Kidney epithelial cell (primary cell): ENCODE results near the gene PIN4. TPM values are rescaled to one million over a fixed set of nuclear protein-coding genes. Genes with fewer than 3 reads are reported as not detected.

Source experiments
- DNase-seq: peaks from one replicate; pipeline ENCODE4 v3.0.0-alpha.2; 2010; ENCODE audit warnings: low read depth
- H3K27me3 ChIP-seq: 2 replicates; pipeline ENCODE4 v1.6.0; 2011; ENCODE audit warnings: low read length; ENCODE audit not compliant: control insufficient read depth, insufficient read depth
- H3K36me3 ChIP-seq: 2 replicates; pipeline ENCODE4 v1.5.1; 2011; ENCODE audit warnings: low read length; ENCODE audit not compliant: control insufficient read depth, insufficient read depth
- H3K4me3 ChIP-seq: 2 replicates; pipeline ENCODE4 v1.5.1; 2011; ENCODE audit warnings: low read depth, mild to moderate bottlenecking, control low read depth, low read length
- total RNA-seq: library from RNA; depleted of rRNA; stranded (reverse); fragments of >200 nt; gene quantifications from 2 replicates; pipeline ENCODE4 v1.2.3, GENCODE V29; 2015
- TF ChIP-seq, protein P1 (sequence below): IDR thresholded peaks from 2 replicates; pipeline ENCODE4 v1.5.1; 2011; ENCODE audit warnings: mild to moderate bottlenecking, moderate library complexity, low read length, control low read depth, inconsistent platforms; ENCODE audit not compliant: insufficient read depth, poor library complexity, severe bottlenecking

PIN4 gene
- total RNA-seq, 1 donor from 2014 or later, result 9.0 TPM

DNA sequence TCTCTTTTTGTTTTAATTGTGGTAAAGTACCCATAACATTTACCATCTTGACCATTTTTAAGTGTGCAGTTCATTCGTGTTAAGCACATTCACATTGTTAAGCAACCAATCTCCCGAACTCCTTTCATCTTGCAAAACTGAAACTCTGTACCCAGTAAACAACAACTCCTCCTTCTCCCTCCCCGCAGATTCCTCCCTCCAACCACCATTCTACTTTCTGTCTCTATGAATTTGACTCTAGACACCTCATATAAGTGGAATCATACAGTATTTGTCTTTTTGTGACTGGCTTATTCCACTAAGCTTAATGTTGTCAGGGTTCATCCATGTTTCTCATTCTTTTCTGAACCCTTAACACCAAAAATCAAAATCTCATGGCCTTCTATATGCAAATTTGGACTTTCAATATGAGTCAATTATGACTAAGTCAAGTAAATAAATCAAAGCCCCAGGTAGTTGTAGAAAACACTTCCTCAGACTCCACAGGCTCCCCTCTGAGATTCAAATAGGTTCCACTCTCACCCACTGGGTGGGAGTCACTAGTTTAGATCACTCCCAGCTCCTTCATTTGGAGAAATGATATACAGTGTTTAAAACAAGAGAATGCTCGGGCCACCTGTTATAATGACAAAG lies 40.1 kb upstream of the PIN4 start:
- H3K36me3 ChIP-seq, result no peaks in the 10 kb centered on the region
- no peak for DNase-seq
- H3K27me3 ChIP-seq, result no peaks in the 10 kb centered on the region
- TF ChIP-seq, protein P1, sequence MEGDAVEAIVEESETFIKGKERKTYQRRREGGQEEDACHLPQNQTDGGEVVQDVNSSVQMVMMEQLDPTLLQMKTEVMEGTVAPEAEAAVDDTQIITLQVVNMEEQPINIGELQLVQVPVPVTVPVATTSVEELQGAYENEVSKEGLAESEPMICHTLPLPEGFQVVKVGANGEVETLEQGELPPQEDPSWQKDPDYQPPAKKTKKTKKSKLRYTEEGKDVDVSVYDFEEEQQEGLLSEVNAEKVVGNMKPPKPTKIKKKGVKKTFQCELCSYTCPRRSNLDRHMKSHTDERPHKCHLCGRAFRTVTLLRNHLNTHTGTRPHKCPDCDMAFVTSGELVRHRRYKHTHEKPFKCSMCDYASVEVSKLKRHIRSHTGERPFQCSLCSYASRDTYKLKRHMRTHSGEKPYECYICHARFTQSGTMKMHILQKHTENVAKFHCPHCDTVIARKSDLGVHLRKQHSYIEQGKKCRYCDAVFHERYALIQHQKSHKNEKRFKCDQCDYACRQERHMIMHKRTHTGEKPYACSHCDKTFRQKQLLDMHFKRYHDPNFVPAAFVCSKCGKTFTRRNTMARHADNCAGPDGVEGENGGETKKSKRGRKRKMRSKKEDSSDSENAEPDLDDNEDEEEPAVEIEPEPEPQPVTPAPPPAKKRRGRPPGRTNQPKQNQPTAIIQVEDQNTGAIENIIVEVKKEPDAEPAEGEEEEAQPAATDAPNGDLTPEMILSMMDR, result no peak
- no peak overlapping the region for H3K4me3 ChIP-seq

DNA sequence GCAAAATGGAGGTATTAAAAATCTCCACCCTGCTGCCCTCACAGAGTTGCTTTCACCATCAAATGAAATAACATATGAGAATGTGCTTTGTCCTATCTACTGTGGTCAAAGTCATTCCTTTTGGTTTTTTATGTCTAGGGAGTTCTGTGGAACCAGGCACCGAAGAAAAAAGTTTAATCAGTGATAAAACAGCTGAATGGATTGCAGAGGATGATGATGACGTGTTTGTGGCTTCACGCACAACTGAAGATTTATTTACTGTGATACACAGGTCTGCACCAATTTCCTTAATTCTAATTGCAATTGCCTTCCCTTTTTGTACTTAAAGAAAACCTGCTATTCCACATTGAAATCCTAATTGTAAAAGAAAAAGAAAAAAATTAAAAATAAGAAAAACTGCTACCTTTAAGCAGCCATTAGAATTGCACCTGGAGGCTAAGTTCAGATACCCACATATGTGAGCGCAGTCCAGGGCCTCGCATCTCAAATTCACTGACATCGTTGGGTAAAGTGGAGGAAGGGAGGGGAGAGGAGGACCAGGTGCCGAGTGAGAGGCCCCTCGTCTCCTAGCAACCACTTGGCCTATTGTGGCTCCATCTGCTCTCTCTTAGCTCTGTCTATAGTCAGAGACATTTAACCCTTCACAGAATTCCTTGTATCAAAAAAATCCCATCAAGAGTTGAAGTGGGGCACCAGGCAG lies 39.3 kb upstream of the PIN4 start:
- no peak for DNase-seq
- no peak overlapping the region for H3K4me3 ChIP-seq
- TF ChIP-seq, protein P1, result no peak
- no peaks in the 10 kb centered on the region for H3K27me3 ChIP-seq
- no peaks in the 10 kb centered on the region for H3K36me3 ChIP-seq

DNA sequence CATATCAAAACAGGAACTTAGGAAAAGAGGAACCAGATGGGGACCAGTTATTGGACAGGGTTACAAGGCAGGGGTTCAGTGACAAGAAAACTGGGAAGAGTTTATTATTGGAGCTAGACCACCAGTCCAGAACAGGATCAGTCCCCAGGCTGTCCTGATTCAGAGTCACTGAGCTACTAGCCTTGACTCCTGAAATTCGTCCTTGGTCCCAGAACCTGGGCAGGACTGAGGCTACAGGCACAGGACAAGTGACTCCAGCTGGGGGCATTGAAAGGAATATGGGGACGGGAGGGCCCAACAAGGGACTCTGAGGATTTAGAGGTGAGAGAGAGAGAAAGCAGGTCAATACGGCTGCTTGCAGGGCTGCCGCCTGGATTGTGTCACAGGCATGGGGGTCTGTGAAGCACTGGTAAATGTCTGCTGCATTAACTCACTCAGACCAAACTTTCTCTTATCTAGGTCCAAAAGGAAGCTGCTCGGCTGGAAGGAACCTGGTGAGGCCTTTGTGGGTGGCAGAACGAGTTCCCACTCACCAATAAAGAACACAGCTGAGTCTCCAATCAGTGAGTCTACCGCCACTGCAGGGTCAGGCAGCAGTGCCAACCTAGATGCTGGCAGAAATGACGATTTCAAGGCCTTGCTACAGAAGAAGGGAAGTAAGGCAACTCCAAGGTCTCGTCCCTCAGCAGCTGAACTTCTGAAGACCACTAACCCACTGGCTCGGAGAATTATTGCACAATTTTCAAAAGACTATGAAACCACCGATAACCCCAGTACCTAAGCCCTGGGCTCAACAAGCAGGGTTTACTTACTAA lies 38.6 kb upstream of the PIN4 start:
- no peak for DNase-seq

DNA sequence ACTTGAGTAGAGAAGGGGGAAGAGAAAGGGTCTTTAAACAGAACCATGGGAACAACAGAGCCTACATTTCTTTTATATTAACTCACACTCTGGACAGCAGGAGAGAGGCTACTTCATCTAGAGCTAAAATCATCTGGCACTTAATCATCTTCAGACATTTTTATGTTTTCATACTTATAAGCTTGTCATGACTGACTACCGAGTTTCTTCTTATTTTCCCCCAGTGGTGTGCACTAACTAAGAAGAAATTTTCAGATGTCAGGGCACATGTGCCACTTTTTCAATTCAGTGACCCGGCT lies 38.0 kb upstream of the PIN4 start:
- Histone ChIP-seq H3K27me3 (no peaks in the 10 kb centered on the region), H3K36me3 (no peaks in the 10 kb centered on the region), H3K4me3 (no peak overlapping the region)
- TF ChIP-seq, protein P1, result no peak
- DNase-seq, result no peak

More for the DNA sequence above, 38.6 kb upstream of the PIN4 start:
- Histone ChIP-seq H3K4me3 (no peak overlapping the region), H3K36me3 (no peaks in the 10 kb centered on the region), H3K27me3 (no peaks in the 10 kb centered on the region)
- TF ChIP-seq, protein P1, result no peak

GRCh38 chrX:72145181-72145580 lies 36.4 kb upstream of the PIN4 start:
- no peak for DNase-seq
- no peak overlapping the region for H3K4me3 ChIP-seq
- H3K27me3 ChIP-seq, result no peaks in the 10 kb centered on the region
- TF ChIP-seq, protein P1, result no peak
- H3K36me3 ChIP-seq, result no peaks in the 10 kb centered on the region
